Colonic mucosa (tissue), 4 donors: ENCODE results near the gene AK4. TPM values are rescaled to one million over a fixed set of nuclear protein-coding genes. Genes with fewer than 3 reads are reported as not detected.
"Not testable (repeated sequence)": the region's sequence is repeated elsewhere in the genome, so short reads cannot be mapped to it uniquely, and the experiment has no call there.

Source experiments
- DNase-seq: peaks from one replicate; pipeline ENCODE4 v3.0.0-alpha.2; 2020
- H3K27ac ChIP-seq: fragments of 200-600 bp; one replicate; pipeline ENCODE4 v1.8.0; 2021
- H3K27me3 ChIP-seq: fragments of 200-600 bp; one replicate; pipeline ENCODE4 v1.8.0; 2021
- H3K36me3 ChIP-seq: fragments of 200-600 bp; one replicate; pipeline ENCODE4 v1.8.0; 2021
- H3K4me1 ChIP-seq: fragments of 200-600 bp; one replicate; pipeline ENCODE4 v1.8.0; 2021; ENCODE audit warnings: mild to moderate bottlenecking
- H3K4me3 ChIP-seq: fragments of 200-600 bp; one replicate; pipeline ENCODE4 v1.8.0; 2021
- H3K9ac ChIP-seq, 2 donors: one replicate each; pipeline ENCODE4 v1.7.0; 2013; ENCODE audit warnings: control low read depth in 2 of 2, low read depth in 2 of 2, low read length in 2 of 2
- H3K9me3 ChIP-seq: fragments of 200-600 bp; one replicate; pipeline ENCODE4 v1.8.0; 2021
- intact Hi-C: fragments of 100-400 bp; cut with DNase I; formaldehyde crosslinking; loops from one replicate; pipeline ENCODE4 v1.14.1; 2022
- total RNA-seq, 2 donors: library from RNA; stranded (reverse); fragmentation: NEBNext Ultra II Directional in 1 of 2; extraction: Animal tissue kit (Norgen Biotek cat#: 25700) in 1 of 2; gene quantifications; one replicate each; pipeline ENCODE4 v1.2.1, GENCODE V29; 2021
- TF ChIP-seq, protein P1 (sequence below): fragments of 200-600 bp; IDR thresholded peaks from one replicate; pipeline ENCODE4 v1.8.0; 2022; ENCODE audit warnings: antibody characterized with exemption, mild to moderate bottlenecking
- donor health status: healthy.
- donor health status: DM: no; HTN: no; CAD: no.
- donor health status: DM: no; HTN: no; CAD: no.

AK4 gene
- total RNA-seq, 2 donors from 2014 or later: 60.3 to 112 TPM

DNA sequence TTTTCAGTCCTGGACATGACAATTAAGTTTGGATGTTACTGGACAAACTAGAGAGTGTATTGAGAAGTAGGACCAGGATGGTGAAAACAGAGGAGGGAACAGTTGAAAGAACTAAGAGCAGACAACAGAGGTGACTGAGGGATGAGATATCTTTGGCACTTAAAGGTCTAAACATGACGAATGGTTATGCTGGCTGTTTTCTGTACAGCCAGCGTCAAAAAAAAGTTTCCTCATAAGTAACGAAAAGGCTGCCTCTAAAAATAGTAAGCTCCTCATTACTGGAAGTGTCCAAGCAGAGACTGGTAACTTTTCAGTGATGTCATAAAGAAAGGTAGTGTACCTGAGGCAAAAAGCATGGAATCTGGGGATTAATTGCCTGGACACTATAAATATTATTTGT lies 35.2 kb upstream of the AK4 start:
- intact Hi-C loops: no loop called here
- Histone ChIP-seq H3K27me3 (no peaks in the 10 kb centered on the region), H3K9ac (no peak overlapping the region), H3K27ac (no peak overlapping the region), H3K4me1 (no peaks in the 10 kb centered on the region), H3K4me3 (no peak overlapping the region), H3K9me3 (no peaks in the 10 kb centered on the region), H3K36me3 (no peaks in the 10 kb centered on the region)
- TF ChIP-seq, protein P1, sequence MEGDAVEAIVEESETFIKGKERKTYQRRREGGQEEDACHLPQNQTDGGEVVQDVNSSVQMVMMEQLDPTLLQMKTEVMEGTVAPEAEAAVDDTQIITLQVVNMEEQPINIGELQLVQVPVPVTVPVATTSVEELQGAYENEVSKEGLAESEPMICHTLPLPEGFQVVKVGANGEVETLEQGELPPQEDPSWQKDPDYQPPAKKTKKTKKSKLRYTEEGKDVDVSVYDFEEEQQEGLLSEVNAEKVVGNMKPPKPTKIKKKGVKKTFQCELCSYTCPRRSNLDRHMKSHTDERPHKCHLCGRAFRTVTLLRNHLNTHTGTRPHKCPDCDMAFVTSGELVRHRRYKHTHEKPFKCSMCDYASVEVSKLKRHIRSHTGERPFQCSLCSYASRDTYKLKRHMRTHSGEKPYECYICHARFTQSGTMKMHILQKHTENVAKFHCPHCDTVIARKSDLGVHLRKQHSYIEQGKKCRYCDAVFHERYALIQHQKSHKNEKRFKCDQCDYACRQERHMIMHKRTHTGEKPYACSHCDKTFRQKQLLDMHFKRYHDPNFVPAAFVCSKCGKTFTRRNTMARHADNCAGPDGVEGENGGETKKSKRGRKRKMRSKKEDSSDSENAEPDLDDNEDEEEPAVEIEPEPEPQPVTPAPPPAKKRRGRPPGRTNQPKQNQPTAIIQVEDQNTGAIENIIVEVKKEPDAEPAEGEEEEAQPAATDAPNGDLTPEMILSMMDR: no peak
- no peak for DNase-seq

DNA sequence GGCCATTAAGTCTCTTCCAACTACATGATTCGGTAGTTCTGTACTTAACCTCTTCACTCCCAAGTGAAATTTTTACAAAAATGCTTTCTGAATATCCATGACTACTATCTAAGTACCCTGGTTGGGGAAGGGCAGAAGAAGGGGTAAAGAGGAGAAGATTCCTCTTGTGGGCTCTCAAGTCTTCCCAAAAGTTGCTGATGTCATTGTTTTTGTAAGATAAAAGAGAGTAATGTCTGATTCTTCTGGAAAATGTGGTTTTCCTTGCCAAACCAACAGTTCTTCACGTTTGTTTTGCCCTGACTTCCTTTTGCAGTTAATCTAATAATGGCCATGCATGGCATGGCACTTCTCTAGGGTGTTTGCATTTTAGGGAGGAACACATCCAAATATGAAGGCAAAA lies 34.7 kb upstream of the AK4 start:
- Histone ChIP-seq H3K4me3 (no peak overlapping the region), H3K9me3 (no peaks in the 10 kb centered on the region), H3K27me3 (no peaks in the 10 kb centered on the region), H3K27ac (no peak overlapping the region), H3K4me1 (no peaks in the 10 kb centered on the region), H3K36me3 (no peaks in the 10 kb centered on the region), H3K9ac (no peak overlapping the region)
- no peak for DNase-seq
- intact Hi-C loops: no loop called here
- TF ChIP-seq, protein P1: no peak

DNA sequence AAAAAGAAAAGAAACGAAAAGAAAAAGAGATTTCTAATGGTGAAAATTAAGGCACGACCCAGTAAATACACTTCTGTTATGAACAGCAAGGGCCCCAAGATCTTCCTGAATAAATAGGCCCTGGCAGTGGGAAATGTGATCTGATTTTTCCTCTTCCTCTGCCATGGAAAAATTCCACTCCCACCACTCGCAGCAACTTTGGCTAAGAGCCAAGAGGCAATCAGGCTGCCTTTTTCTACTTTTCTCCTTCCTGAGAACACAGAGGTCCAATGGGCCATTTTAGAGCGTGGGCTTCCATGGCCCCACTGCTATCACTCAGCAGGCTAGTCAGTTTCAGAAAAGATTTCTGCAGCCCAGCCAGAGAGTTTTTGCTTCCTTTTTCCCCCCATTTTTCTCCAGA lies 33.7 kb upstream of the AK4 start:
- Histone ChIP-seq H3K4me3 (no peak overlapping the region), H3K4me1 (no peaks in the 10 kb centered on the region), H3K36me3 (no peaks in the 10 kb centered on the region), H3K27me3 (no peaks in the 10 kb centered on the region), H3K9ac (no peak overlapping the region), H3K9me3 (no peaks in the 10 kb centered on the region), H3K27ac (no peak overlapping the region)
- no peak for DNase-seq
- TF ChIP-seq, protein P1: no peak
- intact Hi-C loops: no loop called here

DNA sequence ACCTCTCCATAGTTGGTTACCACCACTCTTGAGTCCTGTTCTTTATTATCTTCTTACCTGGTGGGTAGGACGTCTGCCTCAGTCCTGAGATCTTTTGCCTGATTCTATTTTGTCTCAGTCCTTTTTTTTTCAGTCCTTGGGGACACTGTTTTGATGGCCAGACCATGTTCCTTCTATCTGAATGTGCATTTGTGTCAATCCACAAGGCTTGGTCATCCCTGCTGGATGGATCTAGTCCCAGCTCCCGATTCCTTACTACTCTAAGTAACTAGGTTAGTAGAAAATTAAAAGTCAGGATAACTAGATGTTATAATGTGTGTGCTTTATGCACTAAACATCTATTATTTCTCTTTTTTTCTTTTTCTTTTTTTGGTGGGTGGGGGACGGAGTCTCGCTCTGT lies 28.1 kb upstream of the AK4 start:
- TF ChIP-seq, protein P1: no peak
- Histone ChIP-seq H3K36me3 (no peaks in the 10 kb centered on the region), H3K4me1 (no peaks in the 10 kb centered on the region), H3K9me3 (no peaks in the 10 kb centered on the region), H3K4me3 (no peak overlapping the region), H3K9ac (no peak overlapping the region), H3K27ac (no peak overlapping the region), H3K27me3 (no peaks in the 10 kb centered on the region)
- intact Hi-C loops: no loop called here
- DNase-seq: no peak

DNA sequence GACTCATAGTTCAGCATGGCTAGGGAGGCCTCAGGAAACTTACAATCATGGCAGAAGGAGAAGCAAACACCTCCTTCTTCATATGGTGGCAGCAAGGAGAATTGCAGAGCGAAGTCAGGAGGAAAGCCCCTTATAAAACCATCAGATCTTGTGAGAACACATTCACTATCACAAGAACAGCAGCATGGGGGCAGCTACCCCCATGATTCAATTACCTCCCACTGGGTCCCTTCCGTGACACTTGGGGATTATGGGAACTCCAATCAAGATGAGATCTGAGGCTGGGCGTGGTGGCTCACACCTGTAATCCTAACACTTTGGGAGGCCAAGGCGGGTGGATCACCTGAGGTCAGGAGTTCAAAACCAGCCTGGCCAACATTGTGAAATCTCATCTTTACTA lies 18.9 kb upstream of the AK4 start:
- intact Hi-C loops, H3K4me3 ChIP-seq, H3K27ac ChIP-seq, H3K4me1 ChIP-seq, H3K36me3 ChIP-seq, H3K27me3 ChIP-seq, H3K9ac ChIP-seq, H3K9me3 ChIP-seq, DNase-seq: not testable (repeated sequence)

DNA sequence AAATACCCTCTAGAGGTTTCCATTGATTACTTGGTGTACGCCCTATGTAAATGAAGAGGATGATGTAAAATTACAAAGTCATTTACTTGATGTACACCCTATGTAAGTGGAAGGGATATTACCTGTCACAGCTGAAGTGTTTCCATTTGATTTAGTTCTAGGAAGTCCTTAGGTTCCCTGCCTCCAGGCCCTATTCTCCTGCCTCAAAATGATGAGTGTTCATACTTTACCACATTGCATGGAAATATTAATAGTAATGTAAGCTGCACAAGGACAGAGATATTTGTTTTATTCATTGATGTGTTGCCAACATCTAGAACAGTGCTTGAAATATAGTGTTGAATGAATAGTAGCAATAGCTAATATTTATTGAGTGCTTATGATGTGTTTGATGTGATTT lies 9.5 kb upstream of the AK4 start:
- no peaks in the 10 kb centered on the region for H3K9me3 ChIP-seq

DNA sequence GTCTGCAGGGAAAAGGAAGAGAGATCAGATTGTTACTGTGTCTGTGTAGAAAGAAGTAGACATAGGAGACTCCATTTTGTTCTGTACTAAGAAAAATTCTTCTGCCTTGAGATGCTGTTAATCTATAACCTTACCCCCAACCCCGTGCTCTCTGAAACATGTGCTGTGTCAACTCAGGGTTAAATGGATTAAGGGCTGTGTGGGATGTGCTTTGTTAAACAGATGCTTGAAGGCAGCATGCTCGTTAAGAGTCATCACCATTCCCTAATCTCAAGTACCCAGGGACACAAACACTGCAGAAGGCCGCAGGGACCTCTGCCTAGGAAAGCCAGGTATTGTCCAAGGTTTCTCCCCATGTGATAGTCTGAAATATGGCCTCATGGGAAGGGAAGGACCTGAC lies 8.2 kb upstream of the AK4 start:
- H3K9me3 ChIP-seq, DNase-seq, H3K9ac ChIP-seq, H3K27ac ChIP-seq, H3K27me3 ChIP-seq, intact Hi-C loops, H3K4me3 ChIP-seq, H3K36me3 ChIP-seq, H3K4me1 ChIP-seq: not testable (repeated sequence)

More for the DNA sequence above, 9.5 kb upstream of the AK4 start:
- intact Hi-C loops: no loop called here
- Histone ChIP-seq H3K27me3 (no peaks in the 10 kb centered on the region), H3K36me3 (no peaks in the 10 kb centered on the region), H3K4me3 (no peak overlapping the region), H3K27ac (no peak overlapping the region), H3K4me1 (no peaks in the 10 kb centered on the region), H3K9ac (no peak overlapping the region)
- no peak for DNase-seq
- TF ChIP-seq, protein P1: no peak
